RPMI8226 (cell line): ENCODE measurements around the gene PARG.
"Not testable (repeated sequence)": the region's sequence is repeated elsewhere in the genome, so short reads cannot be mapped to it uniquely, and the experiment has no call there.

Experiments used
- DNase-seq: peaks from one replicate; pipeline ENCODE4 v3.0.0-alpha.2; 2015

PARG gene

DNA sequence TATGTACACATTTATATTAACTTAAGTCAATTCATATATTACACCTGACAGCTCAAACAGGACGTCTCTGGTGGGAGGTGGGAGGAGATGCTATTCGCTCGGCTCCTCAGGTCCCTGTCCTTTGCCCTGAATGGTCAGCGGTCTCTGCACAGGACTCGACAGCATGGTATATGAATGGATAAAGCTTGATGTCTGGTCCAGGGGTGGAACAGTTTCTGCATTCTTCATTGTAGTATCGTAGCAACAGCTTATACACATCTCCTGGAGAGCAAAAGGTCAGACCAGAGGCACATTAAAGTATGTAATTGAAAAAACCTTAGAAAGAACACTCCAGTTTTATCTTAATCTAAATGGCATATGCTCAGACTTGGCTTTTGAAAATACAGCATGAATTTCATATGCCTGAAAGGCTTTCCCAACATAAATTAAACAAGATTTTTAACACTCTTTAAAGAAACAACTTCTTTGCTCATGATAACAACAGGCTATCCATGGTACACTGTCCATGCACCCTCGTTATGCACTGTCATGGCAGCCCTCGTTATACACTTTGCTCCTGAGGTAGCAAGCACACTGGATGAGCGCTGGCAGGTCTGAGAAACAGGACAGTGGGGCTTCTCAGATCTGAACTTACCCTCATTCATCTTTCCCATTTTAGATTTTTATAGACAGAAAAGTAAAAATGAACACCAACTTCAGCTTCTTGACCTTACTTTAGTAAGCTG, 122.4 kb downstream of the PARG start:
- no peak for DNase-seq

DNA sequence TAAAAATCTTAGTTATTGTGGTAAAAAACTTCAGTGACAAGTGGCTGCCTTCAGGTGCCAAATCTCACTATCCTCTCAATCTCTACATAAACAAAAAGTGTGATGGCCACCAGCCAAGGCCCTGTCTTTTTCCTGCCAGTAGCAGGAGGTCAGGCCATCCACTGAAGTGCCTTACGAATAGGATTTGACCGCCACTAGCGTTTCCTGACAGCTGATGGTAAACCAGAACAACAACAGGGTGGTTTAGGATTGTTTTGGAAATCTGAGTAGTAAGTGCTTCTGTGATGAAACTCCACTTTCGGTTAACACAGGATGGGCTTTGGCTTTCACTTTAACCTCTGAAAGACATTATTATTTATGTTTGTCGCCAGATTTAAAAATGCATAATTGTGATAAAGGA, 124.0 kb downstream of the PARG start:
- DNase-seq, result no peak

DNA sequence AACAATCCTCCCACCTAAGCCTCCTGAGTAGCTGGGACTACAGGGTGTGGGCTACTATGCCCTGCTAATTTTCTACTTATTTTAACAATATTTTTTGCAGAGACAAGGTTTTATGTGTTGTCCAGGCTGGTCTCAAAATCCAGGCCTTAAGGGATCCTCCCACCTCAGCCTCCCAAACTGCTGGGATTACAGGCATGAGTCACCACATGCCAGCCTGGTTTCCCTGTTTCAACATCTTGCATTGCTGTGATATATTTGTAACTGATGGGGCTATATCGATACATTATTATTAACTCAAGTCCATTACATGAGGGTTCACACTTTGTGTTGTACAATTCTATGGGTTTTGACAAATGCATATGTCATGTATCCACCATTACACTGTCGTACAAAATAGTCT, 137.8 kb downstream of the PARG start:
- DNase-seq, result no peak

DNA sequence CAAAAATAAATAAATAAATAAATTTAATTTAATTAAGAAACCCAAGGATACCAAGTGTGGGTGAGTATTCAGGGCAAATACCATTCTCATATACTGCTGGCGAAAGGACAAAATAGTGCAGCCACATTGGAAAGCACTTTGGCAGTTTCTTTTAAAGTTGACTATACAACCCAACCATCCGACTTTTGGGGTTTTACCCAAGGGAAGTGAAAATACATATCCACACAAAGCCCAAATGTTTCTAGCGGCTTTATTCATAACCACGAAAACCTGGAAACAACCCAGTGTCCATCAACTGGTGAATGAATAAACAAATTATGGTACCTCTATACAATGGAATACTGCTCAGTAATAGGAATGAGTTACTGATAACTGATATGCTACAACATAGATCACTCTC, 143.6 kb downstream of the PARG start:
- no peak for DNase-seq

DNA sequence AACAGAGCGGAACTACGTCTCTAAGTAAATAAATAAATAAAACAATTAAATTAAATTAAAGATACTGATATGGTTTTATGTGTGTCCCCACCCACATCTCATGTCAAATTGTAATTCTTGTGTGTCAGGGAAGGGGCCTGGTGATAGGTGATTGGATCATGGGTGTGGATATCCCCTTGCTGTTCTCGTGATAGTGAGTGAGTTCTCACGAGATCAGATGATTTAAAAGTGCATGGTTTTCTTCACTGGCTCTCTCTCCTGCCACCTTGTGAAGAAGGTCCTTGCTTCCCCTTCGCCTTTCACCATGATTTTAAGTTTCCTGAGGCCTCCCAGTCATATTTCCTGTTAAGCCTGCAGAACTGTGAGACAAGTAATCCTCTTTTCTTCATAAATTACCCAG, 150.7 kb downstream of the PARG start:
- no peak for DNase-seq

DNA sequence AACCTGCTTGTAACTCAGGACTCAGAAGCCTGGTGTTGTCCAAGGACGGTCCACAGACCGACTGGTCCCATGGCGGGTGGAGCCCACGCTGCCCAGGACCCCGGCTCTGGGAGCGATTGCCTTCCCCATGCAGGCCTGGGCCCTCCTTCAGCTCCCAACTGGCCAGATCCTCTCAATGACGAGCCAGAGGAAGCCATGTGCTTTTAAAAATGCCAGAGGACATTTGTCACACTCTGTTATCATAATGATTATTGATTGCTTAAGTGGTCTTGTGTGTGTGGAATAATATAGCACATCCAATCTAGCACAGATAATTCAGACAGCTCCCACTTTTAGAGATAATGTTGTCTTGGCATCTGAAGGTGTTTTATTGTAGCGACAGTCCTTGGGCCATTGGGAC, 157.1 kb downstream of the PARG start:
- no peak for DNase-seq

DNA sequence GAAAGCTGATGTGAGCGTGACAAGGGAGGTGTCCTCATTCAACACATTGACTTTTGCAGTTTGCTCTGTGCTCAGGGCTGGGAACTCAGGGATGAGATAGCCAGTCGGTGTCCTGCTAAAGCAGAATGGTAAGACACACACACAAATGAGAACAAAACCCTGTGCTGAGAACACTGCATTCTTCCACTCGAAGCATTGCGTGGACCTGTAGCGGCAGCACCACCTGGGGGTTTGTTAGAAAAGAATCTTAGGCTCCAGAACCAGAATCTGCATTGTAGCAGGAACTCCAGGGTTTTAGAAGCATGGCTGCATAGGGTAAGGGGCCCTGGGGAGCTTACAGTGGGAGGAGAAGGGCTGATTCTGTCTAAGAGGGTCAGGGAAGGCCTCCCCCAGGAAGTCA, 158.2 kb downstream of the PARG start:
- no peak for DNase-seq

DNA sequence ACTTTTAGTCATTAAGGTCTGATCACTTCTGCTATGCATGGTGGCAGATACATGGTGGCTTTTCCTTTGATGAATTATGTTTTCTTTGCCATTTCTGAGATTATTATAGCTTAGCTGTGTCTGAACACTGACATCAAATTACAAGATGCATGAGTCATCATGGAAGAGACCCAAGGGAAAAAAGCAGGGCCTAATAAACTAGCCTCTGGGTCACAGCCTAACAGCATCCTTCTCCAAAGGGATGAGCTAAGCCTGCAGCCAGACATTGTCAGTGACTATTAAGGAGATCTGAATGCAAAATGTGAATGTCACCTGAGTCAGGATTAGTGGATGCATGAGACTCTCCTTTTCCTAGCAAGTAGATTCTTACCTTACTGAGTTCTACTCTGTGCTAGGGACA, 160.6 kb downstream of the PARG start:
- no peak for DNase-seq

DNA sequence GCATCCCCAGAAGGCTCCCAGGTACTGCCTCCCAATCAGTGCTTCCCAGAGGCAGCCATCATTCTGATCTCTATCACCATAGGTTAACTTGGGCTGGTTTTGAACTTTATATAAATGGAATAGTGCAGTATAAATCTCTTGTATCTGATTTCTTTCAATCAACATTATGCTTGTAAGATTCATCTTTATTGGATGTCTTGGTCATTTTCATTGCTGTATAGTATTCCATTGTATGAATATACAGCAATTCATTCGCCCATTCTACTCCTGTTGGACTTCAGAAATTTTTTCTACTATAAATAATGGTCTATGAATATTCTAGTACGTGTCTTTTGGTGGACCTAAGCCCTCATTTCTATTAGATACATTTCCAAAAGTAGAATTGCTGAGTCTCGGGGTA, 163.6 kb downstream of the PARG start:
- DNase-seq, result no peak

DNA sequence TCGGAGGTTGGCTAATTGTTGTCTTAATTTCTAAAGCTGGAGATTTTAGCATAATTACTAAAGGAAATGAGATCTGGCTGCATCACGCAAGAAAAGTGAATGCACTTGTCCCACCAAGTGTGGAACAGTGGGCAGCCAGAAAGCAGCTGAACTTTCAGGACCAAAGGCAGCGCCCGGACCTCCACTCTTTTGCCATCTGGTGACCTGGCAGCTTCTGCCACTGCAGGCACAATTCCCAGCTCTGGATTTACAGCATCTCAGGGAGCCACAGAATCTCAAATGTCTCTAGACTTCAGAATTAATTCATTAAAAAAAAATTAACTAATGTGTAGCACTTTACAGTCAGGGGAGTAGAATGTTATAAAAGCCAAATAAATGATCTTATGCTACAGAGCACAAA, 165.0 kb downstream of the PARG start:
- DNase-seq, result no peak

DNA sequence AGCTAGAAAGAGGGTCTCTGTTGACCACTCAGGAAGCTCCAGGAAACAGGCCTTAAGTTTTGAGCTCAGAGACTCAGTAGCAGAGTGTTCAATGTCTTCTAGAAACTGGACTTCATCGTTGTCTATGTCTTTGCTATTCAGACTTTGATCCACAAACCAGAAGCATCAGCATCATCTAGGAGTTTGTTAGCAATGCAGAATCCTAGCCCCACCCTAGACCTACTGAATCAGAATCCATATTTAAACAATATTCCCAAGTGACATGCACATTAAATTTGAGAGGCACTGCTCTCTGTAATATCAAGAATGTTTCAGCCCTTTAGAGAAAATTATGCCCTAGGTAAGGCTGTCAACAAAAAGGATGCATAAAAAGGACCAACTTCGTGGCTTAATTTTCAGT, 166.8 kb downstream of the PARG start:
- no peak for DNase-seq

DNA sequence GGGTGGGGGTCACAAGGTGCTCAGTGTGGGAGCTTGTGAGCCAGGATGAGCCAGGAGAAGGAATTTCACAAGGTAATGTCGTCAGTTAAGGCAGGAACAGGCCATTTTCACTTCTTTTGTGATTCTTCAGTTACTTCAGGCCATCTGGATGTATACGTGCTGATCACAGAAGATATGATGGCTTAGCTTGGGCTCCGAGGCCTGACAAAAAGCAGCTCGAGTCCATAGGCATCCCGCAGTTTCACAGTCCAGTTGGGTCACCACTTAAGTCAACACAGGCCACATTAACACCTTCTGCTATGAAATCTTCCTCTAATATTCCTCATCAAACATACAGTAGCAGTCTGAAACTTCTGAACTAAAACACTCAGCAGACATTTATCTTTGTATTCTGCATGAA, 168.9 kb downstream of the PARG start:
- not testable (repeated sequence) for DNase-seq

DNA sequence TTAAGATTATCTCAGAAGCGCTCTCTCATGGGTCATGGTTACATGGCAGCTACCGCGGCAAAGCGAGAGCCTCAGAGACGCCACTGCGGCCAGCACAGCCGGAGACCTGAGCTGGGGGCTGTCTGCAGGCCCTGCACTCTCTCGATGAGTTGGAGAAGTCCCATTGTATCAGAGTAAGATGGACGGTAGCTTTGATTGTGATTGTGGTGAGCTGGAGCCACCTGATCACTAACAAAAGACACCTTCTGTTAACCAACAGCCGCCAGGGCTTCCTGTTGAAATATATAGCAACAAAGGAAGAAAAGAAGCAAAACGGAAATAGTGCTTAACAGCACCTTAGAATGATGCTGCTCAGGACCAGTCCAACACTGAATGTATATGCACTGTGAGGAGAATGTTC, 170.8 kb downstream of the PARG start:
- DNase-seq, result not testable (repeated sequence)

DNA sequence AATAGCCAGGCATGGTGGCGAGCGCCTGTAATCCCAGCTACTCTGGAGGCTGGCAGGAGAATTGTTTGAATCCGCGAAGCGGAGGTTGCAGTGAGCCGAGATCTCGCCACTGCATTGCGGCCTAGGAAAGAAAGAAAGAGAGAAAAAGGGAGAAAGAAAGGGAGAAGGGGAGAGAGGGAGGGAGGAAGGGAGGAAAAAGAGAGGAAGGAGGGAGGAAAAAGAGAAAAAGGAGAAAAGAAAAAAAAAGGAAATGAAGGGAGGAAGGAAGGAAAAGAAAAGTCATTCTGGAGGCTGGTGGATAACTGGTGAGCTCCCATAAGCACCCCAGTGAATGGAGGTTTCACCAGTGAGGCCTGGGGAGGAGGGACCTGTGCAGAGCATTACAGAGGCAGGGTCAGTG, 172.1 kb downstream of the PARG start:
- no peak for DNase-seq

DNA sequence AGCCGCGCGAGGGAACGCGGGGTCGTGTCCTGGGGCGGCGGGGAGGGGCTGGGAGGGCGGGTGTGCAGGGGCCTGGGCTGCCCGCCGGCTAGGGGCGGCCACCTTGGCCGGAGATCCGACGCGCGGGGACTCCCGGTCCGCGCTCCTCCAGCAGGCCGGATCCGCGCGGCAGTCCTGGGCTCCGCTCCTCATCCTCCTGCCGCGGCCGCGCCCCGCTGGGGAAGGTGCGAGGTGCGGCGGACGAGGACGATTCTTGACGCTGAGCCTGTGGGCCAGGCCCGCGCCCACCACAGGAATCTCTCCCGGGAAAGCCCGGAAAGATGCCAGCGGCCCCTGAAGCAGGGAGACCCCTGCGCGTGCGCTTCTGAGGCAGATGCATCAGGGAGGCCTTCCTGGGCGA, 173.1 kb downstream of the PARG start:
- DNase-seq, result no peak

DNA sequence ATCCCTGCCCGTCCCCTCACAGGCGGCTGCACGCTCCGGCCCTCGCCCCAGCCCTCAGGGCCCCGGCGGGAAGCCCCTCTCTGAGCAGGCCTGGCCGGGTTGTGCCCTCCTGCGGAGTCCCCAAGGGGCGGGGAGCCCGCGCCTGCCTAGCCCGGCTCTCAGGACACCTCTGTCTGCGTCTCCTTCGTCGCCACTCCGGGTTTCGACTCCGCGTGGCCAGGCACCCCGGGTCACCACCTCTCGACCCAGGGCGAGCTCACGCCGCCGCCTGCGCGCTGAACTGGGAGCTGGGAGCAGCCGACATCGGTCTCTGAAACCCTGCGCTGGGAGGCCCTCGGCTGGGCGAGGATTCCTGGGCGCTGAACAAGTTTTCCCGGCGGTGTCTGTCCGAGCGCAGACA, 173.5 kb downstream of the PARG start:
- DNase-seq, result no peak
